ENCODE data around the gene KRTCAP2. TPM values are rescaled to one million over a fixed set of nuclear protein-coding genes. Genes with fewer than 3 reads are reported as not detected.

The KRTCAP2 gene
- total RNA-seq, 4 donors from 2014 or later = 79.8 to 263 (median 162) TPM

DNA sequence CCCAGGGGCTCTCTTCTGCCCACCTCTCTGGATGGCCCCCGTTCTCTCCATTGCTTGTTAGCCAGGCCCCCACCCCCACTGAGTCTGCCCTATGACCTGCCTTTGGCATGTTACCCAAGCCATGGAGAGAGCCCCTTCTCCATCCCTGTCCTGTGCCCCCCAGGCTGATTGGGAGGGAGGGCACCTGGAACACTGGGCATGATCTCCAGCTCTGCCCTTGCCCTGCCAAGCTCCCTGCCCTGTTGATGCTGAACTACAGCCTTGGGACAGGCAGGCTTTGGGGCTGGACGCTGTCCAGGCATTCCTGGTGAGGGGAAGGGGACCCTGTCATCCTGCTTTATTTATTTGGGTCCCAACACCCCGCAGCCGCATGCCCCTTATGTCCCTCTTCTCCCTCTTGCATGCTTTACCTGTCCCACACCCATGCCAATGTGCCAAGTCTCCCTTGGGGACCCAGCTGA, 11.3 kb upstream of the KRTCAP2 start:
- 97 to 100% methylated on average over 4 of the region's 4 CpGs for WGBS, 2 donors
- DNase-seq = no peak
- H3K27ac ChIP-seq = no peak overlapping the region
- no peak overlapping the region for H3K4me3 ChIP-seq (replicated peaks in 1 of 3)
- no peaks in the 10 kb centered on the region for H3K9me3 ChIP-seq
- peaks cover 0 to 5% of the 10 kb centered on the region in 2 donors for H3K4me1 ChIP-seq
- intact Hi-C loops (cut with DNase I) = no loop called here
- no peak for TF ChIP-seq POLR2A (IDR thresholded peaks at IDR 0.05)
- TF ChIP-seq, protein P1, sequence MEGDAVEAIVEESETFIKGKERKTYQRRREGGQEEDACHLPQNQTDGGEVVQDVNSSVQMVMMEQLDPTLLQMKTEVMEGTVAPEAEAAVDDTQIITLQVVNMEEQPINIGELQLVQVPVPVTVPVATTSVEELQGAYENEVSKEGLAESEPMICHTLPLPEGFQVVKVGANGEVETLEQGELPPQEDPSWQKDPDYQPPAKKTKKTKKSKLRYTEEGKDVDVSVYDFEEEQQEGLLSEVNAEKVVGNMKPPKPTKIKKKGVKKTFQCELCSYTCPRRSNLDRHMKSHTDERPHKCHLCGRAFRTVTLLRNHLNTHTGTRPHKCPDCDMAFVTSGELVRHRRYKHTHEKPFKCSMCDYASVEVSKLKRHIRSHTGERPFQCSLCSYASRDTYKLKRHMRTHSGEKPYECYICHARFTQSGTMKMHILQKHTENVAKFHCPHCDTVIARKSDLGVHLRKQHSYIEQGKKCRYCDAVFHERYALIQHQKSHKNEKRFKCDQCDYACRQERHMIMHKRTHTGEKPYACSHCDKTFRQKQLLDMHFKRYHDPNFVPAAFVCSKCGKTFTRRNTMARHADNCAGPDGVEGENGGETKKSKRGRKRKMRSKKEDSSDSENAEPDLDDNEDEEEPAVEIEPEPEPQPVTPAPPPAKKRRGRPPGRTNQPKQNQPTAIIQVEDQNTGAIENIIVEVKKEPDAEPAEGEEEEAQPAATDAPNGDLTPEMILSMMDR (IDR thresholded peaks at IDR 0.05) = no peak
- H3K36me3 ChIP-seq = no peaks in the 10 kb centered on the region
- H3K27me3 ChIP-seq = no peaks in the 10 kb centered on the region

DNA sequence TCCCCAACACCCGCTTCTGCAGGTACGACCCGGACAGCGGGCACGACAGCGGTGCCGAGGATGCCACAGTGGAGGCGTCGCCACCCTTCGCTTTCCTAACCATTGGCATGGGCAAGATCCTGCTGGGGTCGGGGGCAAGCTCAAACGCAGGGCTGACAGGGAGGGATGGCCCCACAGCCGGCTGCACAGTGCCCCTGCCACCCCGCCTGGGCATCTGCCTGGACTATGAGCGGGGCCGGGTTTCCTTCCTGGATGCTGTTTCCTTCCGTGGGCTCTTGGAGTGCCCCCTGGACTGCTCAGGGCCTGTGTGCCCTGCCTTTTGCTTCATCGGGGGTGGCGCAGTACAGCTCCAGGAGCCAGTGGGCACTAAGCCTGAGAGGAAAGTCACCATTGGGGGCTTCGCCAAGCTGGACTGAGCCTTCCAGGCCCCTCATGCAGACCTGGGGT, 10.7 kb upstream of the KRTCAP2 start:
- Histone ChIP-seq H3K9me3 (no peaks in the 10 kb centered on the region), H3K27ac (no peak overlapping the region), H3K36me3 (no peaks in the 10 kb centered on the region), H3K4me1 (peaks cover 0 to 5% of the 10 kb centered on the region in 2 donors), H3K4me3 (replicated peaks in 1 of 3) (no peak overlapping the region), H3K27me3 (no peaks in the 10 kb centered on the region)
- intact Hi-C loops (cut with DNase I) = no loop called here
- TF ChIP-seq POLR2A (IDR thresholded peaks at IDR 0.05) = no peak
- TF ChIP-seq, protein P1 (IDR thresholded peaks at IDR 0.05) = no peak
- WGBS, 2 donors = 88 to 94% methylated on average over 14 to 18 of the region's 20 CpGs
- DNase-seq = no peak

DNA sequence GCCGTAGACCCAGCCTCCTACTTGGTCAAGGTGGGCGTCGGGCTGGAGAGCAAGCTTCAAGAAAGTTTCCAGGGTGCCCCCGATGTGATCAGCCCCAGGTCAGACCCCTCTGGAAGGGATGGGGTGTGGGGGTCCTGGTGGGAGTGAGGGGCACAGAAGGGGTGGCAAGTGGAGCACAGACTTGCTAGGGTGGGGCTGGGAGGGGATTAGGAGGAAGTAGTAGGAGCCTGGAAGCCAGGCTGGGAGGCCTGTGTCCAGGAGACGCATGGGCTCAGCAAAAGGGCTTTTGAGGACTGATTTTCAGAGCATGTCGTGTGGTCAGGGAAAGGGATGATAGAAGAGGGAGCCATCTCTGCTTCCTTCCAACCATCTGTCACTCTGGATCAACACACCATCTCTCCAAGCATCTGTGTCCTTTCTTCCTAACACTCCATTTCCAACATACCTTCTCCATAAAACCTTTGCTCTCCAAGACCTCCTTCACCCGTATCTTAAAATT, 9.0 kb upstream of the KRTCAP2 start:
- Histone ChIP-seq H3K4me3 (replicated peaks in 1 of 3) (no peak overlapping the region), H3K27me3 (no peaks in the 10 kb centered on the region), H3K27ac (no peak overlapping the region), H3K9me3 (no peaks in the 10 kb centered on the region), H3K4me1 (peaks cover 0 to 5% of the 10 kb centered on the region in 2 donors), H3K36me3 (no peaks in the 10 kb centered on the region)
- TF ChIP-seq, protein P1 (IDR thresholded peaks at IDR 0.05) = no peak
- TF ChIP-seq POLR2A (IDR thresholded peaks at IDR 0.05) = no peak
- 91 to 92% methylated on average over 7 of the region's 7 CpGs for WGBS, 2 donors
- DNase-seq = no peak
- intact Hi-C loops (cut with DNase I) = no loop called here

DNA sequence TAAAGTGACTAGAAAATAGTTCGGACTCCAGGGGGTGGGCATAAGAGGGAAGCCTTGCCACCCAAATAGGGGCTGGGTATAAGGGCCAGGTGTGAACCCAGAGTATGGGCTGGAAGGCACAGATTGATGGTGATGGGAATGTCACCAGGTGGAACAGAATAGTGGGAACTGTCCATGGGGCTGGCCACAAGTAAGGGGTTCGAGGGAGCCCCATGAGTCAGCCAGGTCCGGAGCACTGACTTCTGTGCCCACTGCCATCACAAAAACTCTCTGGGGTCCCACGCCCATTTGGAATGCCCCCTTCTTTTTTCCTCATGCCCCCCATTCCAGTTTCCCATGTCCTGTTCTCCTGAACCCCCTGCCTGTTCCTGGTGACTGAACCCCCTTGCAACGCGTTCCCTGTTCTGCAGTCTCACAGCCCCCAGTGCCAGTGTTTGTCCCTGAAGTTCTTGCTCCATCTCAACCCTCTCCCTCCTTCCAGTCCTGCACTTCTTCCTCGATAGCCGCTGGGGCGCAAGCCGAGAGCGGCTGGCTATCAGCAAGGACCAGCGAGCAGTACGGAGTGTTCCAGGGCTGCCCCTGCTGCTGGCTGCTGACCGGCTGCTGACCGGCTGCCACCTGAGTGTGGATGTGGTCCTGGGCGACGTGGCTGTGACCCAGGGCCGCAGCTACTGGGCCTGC, 8.4 kb upstream of the KRTCAP2 start:
- H3K4me1 ChIP-seq = peaks cover 0 to 9% of the 10 kb centered on the region in 2 donors
- no peak for DNase-seq
- H3K27me3 ChIP-seq = no peaks in the 10 kb centered on the region
- 85 to 89% methylated on average over 18 of the region's 18 CpGs for WGBS, 2 donors
- no peak overlapping the region for H3K4me3 ChIP-seq (replicated peaks in 1 of 3)
- no peaks in the 10 kb centered on the region for H3K9me3 ChIP-seq
- H3K36me3 ChIP-seq = no peaks in the 10 kb centered on the region
- intact Hi-C loops (cut with DNase I) = no loop called here
- TF ChIP-seq POLR2A (IDR thresholded peaks at IDR 0.05) = no peak
- TF ChIP-seq, protein P1 (IDR thresholded peaks at IDR 0.05) = no peak
- no peak overlapping the region for H3K27ac ChIP-seq

Measured in thyroid gland (tissue), 4 donors.